ENCODE data around the gene RBP3. TPM values are rescaled to one million over a fixed set of nuclear protein-coding genes. Genes with fewer than 3 reads are reported as not detected.

RBP3 gene
- total and polyA plus RNA-seq, 12 donors: 0.11 TPM; not detected in 11

DNA sequence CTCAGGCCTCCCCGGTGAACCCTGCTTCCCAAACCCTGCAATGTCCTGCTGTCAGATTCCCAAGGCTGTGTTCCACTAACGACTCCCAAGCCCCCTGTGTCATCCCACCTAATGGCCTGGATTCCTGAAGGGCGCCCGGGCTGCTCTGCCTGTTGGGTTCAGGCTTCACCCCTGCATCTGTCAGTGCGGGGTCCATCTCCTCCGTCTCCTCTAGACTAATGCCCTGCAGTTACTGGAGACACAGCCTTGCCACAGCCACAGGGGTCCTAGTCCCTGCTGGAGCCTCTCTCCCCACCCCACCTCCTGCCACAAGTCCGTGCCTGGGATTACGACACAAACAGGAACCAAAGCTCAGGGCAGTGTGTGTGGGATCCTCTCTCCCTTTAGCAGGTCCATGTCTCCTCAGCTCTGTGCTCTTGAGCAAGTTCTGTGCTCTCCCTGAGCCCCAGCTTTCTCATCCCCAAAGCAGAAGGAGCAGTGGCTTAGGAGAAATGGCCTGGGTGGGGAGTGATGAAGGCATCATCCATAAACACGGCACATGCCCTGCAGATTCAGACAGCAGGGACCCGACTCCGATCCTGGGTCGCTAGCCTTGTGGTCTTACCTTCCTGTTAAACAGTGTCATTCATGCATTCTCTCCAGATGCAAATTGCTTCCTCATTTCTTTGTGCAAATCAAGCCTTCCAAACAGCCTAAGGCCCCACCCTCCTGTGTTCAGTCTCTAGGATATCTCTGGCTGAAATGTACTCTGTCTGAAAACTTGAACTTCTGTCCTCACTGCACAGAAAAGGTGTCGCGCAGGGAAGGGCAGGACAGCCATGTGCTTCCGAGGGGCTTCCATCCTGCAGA is 8.2 kb upstream of the RBP3 start:
- H3K36me3 ChIP-seq (replicated peaks in 1 of 2): no peaks in the 10 kb centered on the region
- intact Hi-C loops (cut with DNase I): no loop called here
- no peak for TF ChIP-seq POLR2A (IDR thresholded peaks at IDR 0.05)
- TF ChIP-seq, protein P1, sequence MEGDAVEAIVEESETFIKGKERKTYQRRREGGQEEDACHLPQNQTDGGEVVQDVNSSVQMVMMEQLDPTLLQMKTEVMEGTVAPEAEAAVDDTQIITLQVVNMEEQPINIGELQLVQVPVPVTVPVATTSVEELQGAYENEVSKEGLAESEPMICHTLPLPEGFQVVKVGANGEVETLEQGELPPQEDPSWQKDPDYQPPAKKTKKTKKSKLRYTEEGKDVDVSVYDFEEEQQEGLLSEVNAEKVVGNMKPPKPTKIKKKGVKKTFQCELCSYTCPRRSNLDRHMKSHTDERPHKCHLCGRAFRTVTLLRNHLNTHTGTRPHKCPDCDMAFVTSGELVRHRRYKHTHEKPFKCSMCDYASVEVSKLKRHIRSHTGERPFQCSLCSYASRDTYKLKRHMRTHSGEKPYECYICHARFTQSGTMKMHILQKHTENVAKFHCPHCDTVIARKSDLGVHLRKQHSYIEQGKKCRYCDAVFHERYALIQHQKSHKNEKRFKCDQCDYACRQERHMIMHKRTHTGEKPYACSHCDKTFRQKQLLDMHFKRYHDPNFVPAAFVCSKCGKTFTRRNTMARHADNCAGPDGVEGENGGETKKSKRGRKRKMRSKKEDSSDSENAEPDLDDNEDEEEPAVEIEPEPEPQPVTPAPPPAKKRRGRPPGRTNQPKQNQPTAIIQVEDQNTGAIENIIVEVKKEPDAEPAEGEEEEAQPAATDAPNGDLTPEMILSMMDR (IDR thresholded peaks at IDR 0.05): no peak
- H3K4me3 ChIP-seq: no peak overlapping the region
- WGBS, 4 donors: 77 to 91% (median 81%) methylated on average over 9 to 15 of the region's 15 CpGs
- DNase-seq: no peak
- H3K27me3 ChIP-seq: no peaks in the 10 kb centered on the region
- no peaks in the 10 kb centered on the region for H3K4me1 ChIP-seq (replicated peaks in 1 of 2)
- no peaks in the 10 kb centered on the region for H3K9me3 ChIP-seq (replicated peaks in 1 of 3)
- H3K27ac ChIP-seq: no peak overlapping the region

DNA sequence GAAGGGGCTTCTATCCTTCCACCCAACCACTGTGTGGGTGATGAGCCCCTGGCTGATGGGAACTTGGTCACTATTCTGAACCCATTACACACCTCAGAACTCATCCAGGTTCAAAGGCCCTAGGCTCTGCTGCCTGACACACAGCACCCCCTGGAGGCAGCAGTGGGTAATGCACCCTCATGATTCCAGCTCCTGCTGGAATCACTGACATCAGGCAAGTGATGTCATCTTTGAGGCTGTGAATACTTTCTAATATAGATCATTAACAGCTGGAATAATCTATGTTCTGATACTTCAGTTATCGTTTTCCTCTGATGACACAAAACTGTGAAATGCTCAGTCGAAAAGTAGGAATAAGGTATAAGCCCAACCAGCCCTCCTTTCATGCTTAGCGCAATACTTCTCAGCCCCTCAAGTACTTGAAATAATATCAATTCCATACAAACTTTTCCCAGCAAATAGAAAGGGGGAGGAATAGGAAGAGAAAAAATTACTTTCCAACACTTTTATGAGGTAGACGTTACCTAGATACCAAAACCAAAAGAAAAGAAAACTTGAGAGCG is 7.5 kb upstream of the RBP3 start:
- H3K36me3 ChIP-seq (replicated peaks in 1 of 2): no peaks in the 10 kb centered on the region
- H3K4me3 ChIP-seq: no peak overlapping the region
- intact Hi-C loops (cut with DNase I): no loop called here
- no peaks in the 10 kb centered on the region for H3K9me3 ChIP-seq (replicated peaks in 1 of 3)
- peak; percentile 62 to 90 (median 75) for DNase-seq
- TF ChIP-seq POLR2A (IDR thresholded peaks at IDR 0.05): no peak
- TF ChIP-seq, protein P1 (IDR thresholded peaks at IDR 0.05): peak; percentile 81 to 97 (median 92)
- 60 to 71% (median 65%) methylated on average over 5 of the region's 5 CpGs for WGBS, 4 donors
- no peaks in the 10 kb centered on the region for H3K27me3 ChIP-seq
- H3K27ac ChIP-seq: no peak overlapping the region
- H3K4me1 ChIP-seq (replicated peaks in 1 of 2): no peaks in the 10 kb centered on the region

DNA sequence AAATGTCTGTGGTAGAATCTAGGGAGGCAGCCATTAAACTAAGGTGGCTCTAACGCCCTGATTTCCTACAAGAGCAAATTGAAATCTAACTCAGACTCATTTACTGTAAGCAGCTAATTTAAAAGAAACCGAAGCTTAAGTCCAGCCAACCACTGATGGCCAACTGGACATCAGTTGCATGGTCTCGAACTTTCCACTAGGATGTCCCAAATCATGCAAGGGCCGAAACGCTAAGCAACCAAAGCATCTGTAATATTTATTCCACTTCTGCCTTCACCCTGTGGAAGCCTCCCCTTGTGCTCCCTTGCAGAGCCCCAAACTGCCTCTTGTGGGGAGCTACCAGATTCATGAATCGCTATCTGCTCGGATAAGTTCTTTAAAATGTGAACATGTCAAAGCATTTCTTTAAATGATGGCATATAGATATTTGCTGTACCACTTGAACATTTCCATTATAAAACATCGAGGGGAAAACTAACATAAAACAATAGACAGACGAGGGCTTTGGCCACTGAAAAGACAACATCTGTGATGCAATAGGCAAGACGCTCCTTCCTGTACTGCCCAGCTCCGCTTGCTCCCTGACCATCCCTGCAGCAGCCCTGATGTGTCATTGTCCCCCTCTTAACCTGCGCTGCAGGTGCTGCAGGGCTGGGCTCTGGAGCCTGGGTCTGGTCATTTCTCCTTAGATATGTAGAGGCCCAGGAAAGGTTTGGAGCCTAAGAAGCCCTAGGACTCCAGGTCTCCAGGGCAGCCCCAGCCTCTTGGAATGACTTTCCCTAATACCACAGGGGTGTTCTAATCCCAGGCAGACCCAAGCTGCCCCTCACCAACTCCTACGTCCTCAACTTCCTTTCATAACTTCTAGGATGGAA is 2.9 kb upstream of the RBP3 start:
- intact Hi-C loops (cut with DNase I): no loop called here
- Histone ChIP-seq H3K27ac (no peak overlapping the region), H3K36me3 (replicated peaks in 1 of 2) (no peaks in the 10 kb centered on the region), H3K9me3 (replicated peaks in 1 of 3) (no peaks in the 10 kb centered on the region), H3K27me3 (no peaks in the 10 kb centered on the region), H3K4me3 (no peak overlapping the region), H3K4me1 (replicated peaks in 1 of 2) (no peaks in the 10 kb centered on the region)
- TF ChIP-seq, protein P1 (IDR thresholded peaks at IDR 0.05): no peak
- TF ChIP-seq POLR2A (IDR thresholded peaks at IDR 0.05): no peak
- WGBS, 4 donors: 86 to 89% (median 88%) methylated on average over 13 of the region's 13 CpGs
- DNase-seq: no peak

Data from adrenal gland (tissue), 12 donors.